ENCODE measurements around the gene RNF11. TPM values are rescaled to one million over a fixed set of nuclear protein-coding genes. Genes with fewer than 3 reads are reported as not detected.

The RNF11 gene
- total RNA-seq, 1 experiment from 2014 or later, result 55.8 TPM

GRCh38 chr1:51240084-51240483 is 4.0 kb downstream of the RNF11 start:
- Histone ChIP-seq H3K18ac (ENCODE audit: insufficient read length, low read depth, low read length) (no peak overlapping the region), H3K23me2 (ENCODE audit: insufficient read length, low read depth, low read length, poor library complexity, severe bottlenecking) (peaks cover 9% of the 10 kb centered on the region), H4K20me1 (ENCODE audit: control insufficient read depth, insufficient read depth, insufficient read length) (no peaks in the 10 kb centered on the region), H3K27me3 (ENCODE audit: insufficient read depth, low read length) (no peaks in the 10 kb centered on the region), H2BK20ac (ENCODE audit: low read depth, low read length, poor library complexity, severe bottlenecking) (no peak overlapping the region), H2BK5ac (ENCODE audit: insufficient read length, low read length) (no peak overlapping the region), H2BK12ac (ENCODE audit: insufficient read length, low read depth, low read length) (no peak overlapping the region), H4K91ac (ENCODE audit: insufficient read length, low read depth, low read length) (no peak overlapping the region), H3K4ac (ENCODE audit: low read depth, low read length) (no peak overlapping the region), H2AFZ (ENCODE audit: low read length) (no peak overlapping the region), H2BK15ac (ENCODE audit: low read depth, low read length) (no peak overlapping the region), H3K27ac (ENCODE audit: insufficient read length, low read depth, low read length) (no peak overlapping the region), H3K9ac (ENCODE audit: extremely low read depth, insufficient read length, low read length) (peak overlapping the region; percentile 19), H3K56ac (ENCODE audit: insufficient read length, low read depth, low read length) (no peak overlapping the region), H2AK5ac (ENCODE audit: insufficient read length, low read length) (no peak overlapping the region), H3K23ac (ENCODE audit: insufficient read length, low read depth, low read length) (no peak overlapping the region), H2BK120ac (ENCODE audit: low read depth, low read length, poor library complexity, severe bottlenecking) (no peak overlapping the region), H3K14ac (ENCODE audit: insufficient read depth, low read length) (no peak overlapping the region), H3K4me1 (ENCODE audit: insufficient read depth, low read length) (no peaks in the 10 kb centered on the region; the same call in 1 of the 2 replicates), H4K8ac (replicated peaks; ENCODE audit: insufficient read length, low read depth, low read length) (no peak overlapping the region), H3K79me2 (ENCODE audit: insufficient read depth, low read length) (peaks cover 29% of the 10 kb centered on the region), H3T11ph (ENCODE audit: low read length) (no peak overlapping the region), H4K5ac (ENCODE audit: insufficient read length, low read depth, low read length) (no peak overlapping the region), H3K9me3 (ENCODE audit: control insufficient read depth, low read depth, low read length) (no peaks in the 10 kb centered on the region), H3K79me1 (ENCODE audit: insufficient read depth, low read depth, low read length, poor library complexity, severe bottlenecking) (peaks cover 4% of the 10 kb centered on the region), H3K4me2 (ENCODE audit: insufficient read depth, insufficient read length, low read length) (no peak overlapping the region)
- peaks cover 2% of the 10 kb centered on the region for H3K27me3 Mint-ChIP-seq (ENCODE audit: low read depth)
- H3K36me3 Mint-ChIP-seq (ENCODE audit: insufficient read depth in 1 of 3, low read depth in 3 of 3), result peaks cover 1 to 9% (median 3%) of the 10 kb centered on the region in 3 experiments; a peak in 2 of 7 replicates
- TF ChIP-seq CTCF (conservative IDR thresholded peaks at IDR 0.05), result no peak
- DNase-seq, result no peak
- peaks cover 31 to 32% of the 10 kb centered on the region in 2 experiments for H3K4me1 Mint-ChIP-seq
- no peaks in the 10 kb centered on the region; a peak in 1 of 5 replicates for H3K9me3 Mint-ChIP-seq
- peak overlapping the region in 2 of 3 experiments; percentile 36 to 48; a peak in 2 of 7 replicates for H3K27ac Mint-ChIP-seq
- H3K4me3 Mint-ChIP-seq, result no peak overlapping the region
- WGBS (ENCODE audit: extremely low coverage, insufficient read length, low lambda C conversion rate), result no CpG with 5 or more reads among the region's 2 CpGs

All from H9 (cell line).